NCI-H524 treated with DMSO at 0.1 percent for 48 hours (cell line): ENCODE data around the gene TBP.
"Not testable (repeated sequence)": the region's sequence is repeated elsewhere in the genome, so short reads cannot be mapped to it uniquely, and the experiment has no call there.

ENCODE experiments used
- DNase-seq: peaks from one replicate; lab custom pipeline; 2025; lab: John Stamatoyannopoulos, UW

Gene TBP

GRCh38 chr6:170554013-170554795 is at the start of gene TBP:
Gene TBP, plus strand, starts transcription at chr6:170554369. Its CDS starts 2,661 bp downstream, at chr6:170557030.
- DNase-seq = peak; percentile 97

- DNase-seq = no peak
Observed at GRCh38 chr6:170504479-170504878, 49.7 kb upstream of the TBP start.

GRCh38 chr6:170505306-170505705 is 48.9 kb upstream of the TBP start:
- DNase-seq = no peak

- DNase-seq = no peak
Observed at GRCh38 chr6:170506446-170506845, 47.7 kb upstream of the TBP start.

- DNase-seq = not testable (repeated sequence)
Observed at GRCh38 chr6:170507728-170508127, 46.4 kb upstream of the TBP start.

- not testable (repeated sequence) for DNase-seq
Observed at GRCh38 chr6:170508275-170508674, 45.9 kb upstream of the TBP start.

- not testable (repeated sequence) for DNase-seq
Observed at GRCh38 chr6:170508892-170509722, 45.1 kb upstream of the TBP start.

- DNase-seq = no peak
Observed at GRCh38 chr6:170509723-170510018, 44.5 kb upstream of the TBP start.

GRCh38 chr6:170510631-170511030 is 43.5 kb upstream of the TBP start:
- no peak for DNase-seq

- no peak for DNase-seq
Observed at GRCh38 chr6:170512249-170512648, 41.9 kb upstream of the TBP start.

- no peak for DNase-seq
Observed at GRCh38 chr6:170514908-170515307, 39.3 kb upstream of the TBP start.

- peak; percentile 78 for DNase-seq
Observed at GRCh38 chr6:170516783-170517616, 37.2 kb upstream of the TBP start.

GRCh38 chr6:170522565-170523183 is 31.5 kb upstream of the TBP start:
- no peak for DNase-seq

- peak; percentile 65 for DNase-seq
Observed at GRCh38 chr6:170523256-170524171, 30.7 kb upstream of the TBP start.

- peak; percentile 76 for DNase-seq
Observed at GRCh38 chr6:170524172-170524502, 30.0 kb upstream of the TBP start.

- DNase-seq = no peak
Observed at GRCh38 chr6:170525795-170526194, 28.4 kb upstream of the TBP start.

GRCh38 chr6:170527995-170528394 is 26.2 kb upstream of the TBP start:
- not testable (repeated sequence) for DNase-seq

- DNase-seq = peak; percentile 16
Observed at GRCh38 chr6:170529839-170530469, 24.2 kb upstream of the TBP start.

GRCh38 chr6:170532867-170533488 is 21.2 kb upstream of the TBP start:
- peak; percentile 76 for DNase-seq

GRCh38 chr6:170533792-170534191 is 20.4 kb upstream of the TBP start:
- no peak for DNase-seq
